Keratinocyte (primary cell): ENCODE results near the gene NRDC. TPM values are rescaled to one million over a fixed set of nuclear protein-coding genes. Genes with fewer than 3 reads are reported as not detected.

Experiments
- DNase-seq: peaks from one replicate; pipeline ENCODE4 v3.0.0-alpha.2; 2011; ENCODE audit warnings: low read depth, missing footprints, low spot score
- FAIRE-seq: peaks from 2 replicates; lab custom pipeline; 2011; peaks lifted over from hg19 to GRCh38; lab: Jason Lieb, UNC
- H2AFZ ChIP-seq: 2 replicates; pipeline ENCODE4 v1.6.0; 2012; ENCODE audit warnings: low read length, control low read depth, inconsistent platforms; ENCODE audit not compliant: control insufficient read depth
- H3K27ac ChIP-seq: 2 replicates; pipeline ENCODE4 v1.5.1; 2011; ENCODE audit warnings: low read length; ENCODE audit not compliant: control insufficient read depth, insufficient read depth
- H3K27me3 ChIP-seq: 3 replicates; pipeline ENCODE4 v1.6.0; 2011; ENCODE audit warnings: low read length; ENCODE audit not compliant: control insufficient read depth, insufficient read depth; ENCODE audit errors: extremely low read depth
- H3K36me3 ChIP-seq, 2 experiments: 2 replicates in 1 of 2; 3 replicates in 1 of 2; pipeline ENCODE4 v1.5.1; 2011; ENCODE audit warnings: low read length in 2 of 2, mild to moderate bottlenecking in 1 of 2; ENCODE audit not compliant: control insufficient read depth in 2 of 2, insufficient read depth in 2 of 2; ENCODE audit errors: extremely low read depth in 1 of 2
- H3K4me1 ChIP-seq: 3 replicates; pipeline ENCODE4 v1.5.1; 2011; ENCODE audit warnings: low read length; ENCODE audit not compliant: control insufficient read depth, insufficient read depth; ENCODE audit errors: extremely low read depth
- H3K4me2 ChIP-seq: 3 replicates; pipeline ENCODE4 v1.6.0; 2011; ENCODE audit warnings: low read depth, low read length; ENCODE audit not compliant: control insufficient read depth, insufficient read depth; ENCODE audit errors: extremely low read depth
- H3K4me3 ChIP-seq, 3 experiments: fragments of 200-600 bp in 1 of 3; sonication (generic) in 1 of 3; 2 replicates in 2 of 3; 3 replicates in 1 of 3; pipeline ENCODE4 v1.5.1; 2011 to 2016; ENCODE audit warnings: low read length in 3 of 3, mild to moderate bottlenecking in 3 of 3, control low read depth in 2 of 3, inconsistent platforms in 1 of 3, low read depth in 1 of 3, mixed read lengths in 1 of 3, mixed run types in 1 of 3, moderate library complexity in 1 of 3; ENCODE audit not compliant: control insufficient read depth in 2 of 3, insufficient read depth in 2 of 3; ENCODE audit errors: extremely low read depth in 1 of 3
- H3K79me2 ChIP-seq: 2 replicates; pipeline ENCODE4 v1.6.0; 2012; ENCODE audit warnings: low read length; ENCODE audit not compliant: control insufficient read depth, insufficient read depth
- H3K9ac ChIP-seq: 3 replicates; pipeline ENCODE4 v1.6.0; 2011; ENCODE audit warnings: low read length; ENCODE audit not compliant: control insufficient read depth, insufficient read depth; ENCODE audit errors: extremely low read depth
- H3K9me1 ChIP-seq: 3 replicates; pipeline ENCODE4 v1.6.0; 2011; ENCODE audit warnings: low read length; ENCODE audit not compliant: control insufficient read depth, insufficient read depth; ENCODE audit errors: extremely low read depth
- H3K9me3 ChIP-seq: 2 replicates; pipeline ENCODE4 v1.5.1; 2012; ENCODE audit warnings: low read depth, low read length; ENCODE audit not compliant: control insufficient read depth
- H4K20me1 ChIP-seq: 3 replicates; pipeline ENCODE4 v1.6.0; 2011; ENCODE audit warnings: low read length; ENCODE audit not compliant: control insufficient read depth, insufficient read depth; ENCODE audit errors: extremely low read depth
- CTCF ChIP-seq, 3 experiments: IDR thresholded peaks in 1 of 3; conservative IDR thresholded peaks in 1 of 3; optimal IDR thresholded peaks in 1 of 3; 2 replicates in 2 of 3; 3 replicates in 1 of 3; pipeline versions ENCODE3 to v1.5.1; 2011; ENCODE audit warnings: low read length in 3 of 3, mild to moderate bottlenecking in 3 of 3, moderate library complexity in 2 of 3, control low read depth in 1 of 3, inconsistent platforms in 1 of 3; ENCODE audit not compliant: insufficient read depth in 2 of 3; ENCODE audit errors: extremely low read depth in 1 of 3
- EZH2 ChIP-seq: IDR thresholded peaks from one replicate; pipeline ENCODE4 v1.6.1; 2012; ENCODE audit warnings: inconsistent platforms, mild to moderate bottlenecking, low read length, moderate library complexity
- dilution Hi-C: fragments of 300-500 bp; cut with MboI; formaldehyde crosslinking; loops from one replicate; pipeline ENCODE4 v1.7.0; 2020; ENCODE audit warnings: low sequenced_read_pairs; ENCODE audit not compliant: extremely low pct_ligation_motif_present
- polyA plus RNA-seq, 5 experiments: library from polyadenylated mRNA; depleted of rRNA in 3 of 5; stranded (reverse) in 3 of 5; stranded (forward) in 1 of 5; unstranded in 1 of 5; fragments of >200 nt; gene quantifications; 1 replicate in 1 of 5; 2 replicates in 3 of 5; 3 replicates in 1 of 5; pipeline versions ENCODE4 v1.2.1 to v1.2.3, GENCODE V29; 2011 to 2012; ENCODE audit warnings: missing spikeins in 2 of 5, low read depth in 1 of 5, low replicate concordance in 1 of 5
- small RNA-seq, 3 experiments: library from RNA; depleted of rRNA; stranded (forward); fragments of <200 nt; gene quantifications; one replicate each; pipeline ENCODE3, GENCODE V24; 2012; ENCODE audit warnings: low read depth in 3 of 3, low replicate concordance in 1 of 3; ENCODE audit not compliant: insufficient read length in 3 of 3

NRDC gene
- polyA plus RNA-seq, 1 donor (not counting 4 experiments of a cell fraction or from before 2014, with no cell fraction given) = 183 TPM

- H3K9ac ChIP-seq = no peak overlapping the region
- no peak overlapping the region for H3K27ac ChIP-seq
- H3K79me2 ChIP-seq = peaks cover 23% of the 10 kb centered on the region
- FAIRE-seq (no peak), DNase-seq (no peak)
- H2AFZ ChIP-seq = no peak overlapping the region
- H3K4me3 ChIP-seq = no peak overlapping the region
- no peaks in the 10 kb centered on the region for H4K20me1 ChIP-seq
- TF ChIP-seq CTCF (optimal IDR thresholded peaks at IDR 0.05 in 1 of 3, IDR thresholded peaks at IDR 0.05 in 1 of 3, conservative IDR thresholded peaks at IDR 0.05 in 1 of 3; ENCODE audit: extremely low read depth in 1 of 3, insufficient read depth in 2 of 3, low read length in 3 of 3) (no peak), EZH2 (no peak)
- no peaks in the 10 kb centered on the region for H3K9me1 ChIP-seq
- no peaks in the 10 kb centered on the region for H3K27me3 ChIP-seq
- dilution Hi-C loops = no loop called here
- no peaks in the 10 kb centered on the region for H3K9me3 ChIP-seq
- peaks cover 3% of the 10 kb centered on the region for H3K4me1 ChIP-seq
- H3K36me3 ChIP-seq = no peaks in the 10 kb centered on the region
- H3K4me2 ChIP-seq = no peak overlapping the region
Observed at GRCh38 chr1:51741121-51741681, 137.3 kb downstream of the NRDC start.

GRCh38 chr1:51740652-51741051, 137.9 kb downstream of the NRDC start:
- Histone ChIP-seq H3K9me1 (no peaks in the 10 kb centered on the region), H3K9me3 (no peaks in the 10 kb centered on the region), H3K9ac (no peak overlapping the region), H3K27me3 (no peaks in the 10 kb centered on the region), H3K4me2 (no peak overlapping the region), H4K20me1 (no peaks in the 10 kb centered on the region), H3K4me1 (peaks cover 3% of the 10 kb centered on the region), H3K4me3 (no peak overlapping the region), H2AFZ (no peak overlapping the region), H3K79me2 (peaks cover 23% of the 10 kb centered on the region), H3K27ac (no peak overlapping the region), H3K36me3 (no peaks in the 10 kb centered on the region)
- FAIRE-seq (no peak), DNase-seq (no peak)
- dilution Hi-C loops = no loop called here
- no peak for TF ChIP-seq CTCF (optimal IDR thresholded peaks at IDR 0.05 in 1 of 3, IDR thresholded peaks at IDR 0.05 in 1 of 3, conservative IDR thresholded peaks at IDR 0.05 in 1 of 3; ENCODE audit: extremely low read depth in 1 of 3, insufficient read depth in 2 of 3, low read length in 3 of 3)
- TF ChIP-seq EZH2 = no peak

Small RNA genes lying within 50 kb of the gene (small RNA-seq; reads per million reads assigned to genes)
- gene AL050343.2 = 0 to 0.25 (median 0) reads per million in 3 experiments

Other genes with a start within 250 kb of the NRDC start
- gene RAB3B, start 112.0 kb upstream of the NRDC start, polyA plus RNA-seq = 1.2 to 4.7 TPM (median 2.6 TPM) in 3 replicates
- gene KTI12, start 155.1 kb upstream of the NRDC start, polyA plus RNA-seq = 7.4 to 11.9 TPM (median 8.1 TPM) in 3 replicates
- gene TXNDC12, start 176.5 kb upstream of the NRDC start, polyA plus RNA-seq = 26.5 to 28.2 TPM (median 26.5 TPM) in 3 replicates
- gene BTF3L4, start 177.6 kb upstream of the NRDC start, polyA plus RNA-seq = 31.8 to 55.4 TPM (median 35.8 TPM) in 3 replicates